ENCODE data around the gene PTGDR2. TPM values are rescaled to one million over a fixed set of nuclear protein-coding genes. Genes with fewer than 3 reads are reported as not detected.

PTGDR2 gene
- total RNA-seq, 1 donor from 2014 or later = 0.91 TPM

- Mint-ChIP-seq H3K27ac (ENCODE audit: unreplicated experiment) (no peak overlapping the region), H3K9me3 (ENCODE audit: unreplicated experiment) (no peaks in the 10 kb centered on the region), H3K4me1 (ENCODE audit: unreplicated experiment) (no peaks in the 10 kb centered on the region), H3K36me3 (ENCODE audit: unreplicated experiment) (no peaks in the 10 kb centered on the region), H3K4me3 (ENCODE audit: unreplicated experiment) (no peak overlapping the region), H3K27me3 (ENCODE audit: unreplicated experiment) (peaks cover 20% of the 10 kb centered on the region)
- no peak for DNase-seq (ENCODE audit: extremely low spot score, unreplicated experiment)
- no peak for TF ChIP-seq CTCF (IDR thresholded peaks at IDR 0.05)
These were observed 45.6 kb downstream of the PTGDR2 start for GRCh38 chr11:60810151-60810550.

- Mint-ChIP-seq H3K27ac (ENCODE audit: unreplicated experiment) (no peak overlapping the region), H3K36me3 (ENCODE audit: unreplicated experiment) (no peaks in the 10 kb centered on the region), H3K4me1 (ENCODE audit: unreplicated experiment) (no peaks in the 10 kb centered on the region), H3K4me3 (ENCODE audit: unreplicated experiment) (no peak overlapping the region), H3K9me3 (ENCODE audit: unreplicated experiment) (no peaks in the 10 kb centered on the region), H3K27me3 (ENCODE audit: unreplicated experiment) (peaks cover 20% of the 10 kb centered on the region)
- no peak for DNase-seq (ENCODE audit: extremely low spot score, unreplicated experiment)
- TF ChIP-seq CTCF (IDR thresholded peaks at IDR 0.05) = no peak
These were observed 46.1 kb downstream of the PTGDR2 start for GRCh38 chr11:60809691-60810090.

GRCh38 chr11:60809249-60809648 lies 46.5 kb downstream of the PTGDR2 start:
- no peak for DNase-seq (ENCODE audit: extremely low spot score, unreplicated experiment)

GRCh38 chr11:60803273-60803936 lies 52.3 kb downstream of the PTGDR2 start:
- DNase-seq (ENCODE audit: extremely low spot score, unreplicated experiment) = no peak
- no peak overlapping the region for H3K27ac Mint-ChIP-seq (ENCODE audit: unreplicated experiment)
- no peaks in the 10 kb centered on the region for H3K36me3 Mint-ChIP-seq (ENCODE audit: unreplicated experiment)
- H3K9me3 Mint-ChIP-seq (ENCODE audit: unreplicated experiment) = no peaks in the 10 kb centered on the region
- no peak overlapping the region for H3K4me3 Mint-ChIP-seq (ENCODE audit: unreplicated experiment)
- no peaks in the 10 kb centered on the region for H3K4me1 Mint-ChIP-seq (ENCODE audit: unreplicated experiment)
- no peak for TF ChIP-seq CTCF (IDR thresholded peaks at IDR 0.05)
- H3K27me3 Mint-ChIP-seq (ENCODE audit: unreplicated experiment) = peaks cover 27% of the 10 kb centered on the region

More at GRCh38 chr11:60809249-60809648, 46.5 kb downstream of the PTGDR2 start:
- TF ChIP-seq CTCF (IDR thresholded peaks at IDR 0.05) = no peak
- Mint-ChIP-seq H3K4me3 (ENCODE audit: unreplicated experiment) (no peak overlapping the region), H3K27ac (ENCODE audit: unreplicated experiment) (no peak overlapping the region), H3K9me3 (ENCODE audit: unreplicated experiment) (no peaks in the 10 kb centered on the region), H3K36me3 (ENCODE audit: unreplicated experiment) (no peaks in the 10 kb centered on the region), H3K4me1 (ENCODE audit: unreplicated experiment) (no peaks in the 10 kb centered on the region), H3K27me3 (ENCODE audit: unreplicated experiment) (peaks cover 20% of the 10 kb centered on the region)

GRCh38 chr11:60801194-60801593 lies 54.6 kb downstream of the PTGDR2 start:
- Mint-ChIP-seq H3K9me3 (ENCODE audit: unreplicated experiment) (no peaks in the 10 kb centered on the region), H3K4me1 (ENCODE audit: unreplicated experiment) (no peaks in the 10 kb centered on the region), H3K27ac (ENCODE audit: unreplicated experiment) (no peak overlapping the region), H3K27me3 (ENCODE audit: unreplicated experiment) (peaks cover 26% of the 10 kb centered on the region), H3K4me3 (ENCODE audit: unreplicated experiment) (no peak overlapping the region), H3K36me3 (ENCODE audit: unreplicated experiment) (no peaks in the 10 kb centered on the region)
- no peak for DNase-seq (ENCODE audit: extremely low spot score, unreplicated experiment)
- no peak for TF ChIP-seq CTCF (IDR thresholded peaks at IDR 0.05)

Other genes with a start within 250 kb of the PTGDR2 start
- gene MS4A8, start 156.3 kb downstream of the PTGDR2 start, total RNA-seq = not detected in 2 replicates
- not detected in 2 replicates for gene MS4A18, start 131.2 kb downstream of the PTGDR2 start, total RNA-seq
- gene MS4A15, start 99.1 kb downstream of the PTGDR2 start, total RNA-seq = not detected in 2 replicates
- gene MS4A10, start 70.6 kb downstream of the PTGDR2 start, total RNA-seq = not detected in 2 replicates
- 25.9 and 27.4 TPM in 2 replicates for gene CCDC86, start 13.8 kb downstream of the PTGDR2 start, total RNA-seq
- not detected in 2 replicates for gene ZP1, start 11.6 kb upstream of the PTGDR2 start, total RNA-seq
- 78.0 and 78.2 TPM in 2 replicates for gene PRPF19, start 50.6 kb upstream of the PTGDR2 start, total RNA-seq
- gene TMEM109, start 58.2 kb upstream of the PTGDR2 start, total RNA-seq = 144 and 152 TPM in 2 replicates
- gene TMEM132A, start 68.5 kb upstream of the PTGDR2 start, total RNA-seq = 113 and 118 TPM in 2 replicates
- gene SLC15A3, start 96.2 kb upstream of the PTGDR2 start, total RNA-seq = 11.6 and 14.6 TPM in 2 replicates
- gene CD6, start 115.7 kb upstream of the PTGDR2 start, total RNA-seq = not detected in 2 replicates
- not detected in 2 replicates for gene CD5, start 246.5 kb upstream of the PTGDR2 start, total RNA-seq